ENCODE results near the gene EGLN2.
"Not testable (repeated sequence)": the region's sequence is repeated elsewhere in the genome, so short reads cannot be mapped to it uniquely, and the experiment has no call there.

GRCh38 chr19:40766385-40766784, 32.6 kb upstream of the EGLN2 start:
- TF ChIP-seq POLR2A (IDR thresholded peaks at IDR 0.05; ENCODE audit: low read depth, low read length); CEBPB (IDR thresholded peaks at IDR 0.05; ENCODE audit: low read depth, low read length); CTCF (conservative IDR thresholded peaks at IDR 0.05; ENCODE audit: low read depth, low read length); SMC3 (IDR thresholded peaks at IDR 0.05; ENCODE audit: low read depth, low read length); USF2 (IDR thresholded peaks at IDR 0.05; ENCODE audit: low read depth, low read length); RFX5 (IDR thresholded peaks at IDR 0.05; ENCODE audit: low read depth, low read length); BHLHE40 (IDR thresholded peaks at IDR 0.05; ENCODE audit: low read depth, low read length); MAFK (IDR thresholded peaks at IDR 0.05; ENCODE audit: low read depth, low read length); NFE2L2 (IDR thresholded peaks at IDR 0.05; ENCODE audit: low read depth, low read length); FOS (IDR thresholded peaks at IDR 0.05; ENCODE audit: low read depth, low read length); RAD21 (IDR thresholded peaks at IDR 0.05; ENCODE audit: low read length); MAZ (IDR thresholded peaks at IDR 0.05; ENCODE audit: borderline replicate concordance, low read depth, low read length); MXI1 (IDR thresholded peaks at IDR 0.05; ENCODE audit: borderline replicate concordance, low read depth, low read length); ELK1 (IDR thresholded peaks at IDR 0.05; ENCODE audit: borderline replicate concordance, low read depth, low read length): not testable (repeated sequence)
